DOHH2 (cell line): ENCODE data around the gene THAP3.

Experiments used
- H3F3A ChIP-seq: fragments of 200-600 bp; sonication (generic), shearing (Covaris generic); 2 replicates; pipeline ENCODE4 v1.6.0; 2016; ENCODE audit warnings: antibody characterized with exemption, mild to moderate bottlenecking; ENCODE audit not compliant: control insufficient read depth, insufficient read depth
- H3K27ac ChIP-seq: fragments of 200-600 bp; sonication (generic); 2 replicates; pipeline ENCODE4 v1.5.1; 2014; ENCODE audit warnings: low read depth, mild to moderate bottlenecking, low read length, moderate library complexity
- H3K27me3 ChIP-seq: fragments of 200-600 bp; sonication (generic); 2 replicates; pipeline ENCODE4 v1.6.1; 2014; ENCODE audit warnings: mild to moderate bottlenecking, low read length, mixed read lengths; ENCODE audit not compliant: control insufficient read depth
- H3K36me3 ChIP-seq: fragments of 200-600 bp; sonication (generic); 2 replicates; pipeline ENCODE4 v1.6.1; 2014; ENCODE audit warnings: mild to moderate bottlenecking, low read length, moderate library complexity, mixed read lengths; ENCODE audit not compliant: control insufficient read depth
- H3K4me1 ChIP-seq: fragments of 200-600 bp; sonication (generic); 2 replicates; pipeline ENCODE4 v1.6.1; 2014; ENCODE audit warnings: mild to moderate bottlenecking, low read length, mixed read lengths; ENCODE audit not compliant: control insufficient read depth
- H3K4me2 ChIP-seq: fragments of 200-600 bp; sonication (generic); 2 replicates; pipeline ENCODE4 v1.6.0; 2014; ENCODE audit warnings: mild to moderate bottlenecking, low read length, moderate library complexity
- H3K4me3 ChIP-seq: fragments of 200-600 bp; sonication (generic); 2 replicates; pipeline ENCODE4 v1.5.1; 2014; ENCODE audit warnings: mild to moderate bottlenecking, low read length, mixed read lengths
- H3K79me2 ChIP-seq: fragments of 200-600 bp; sonication (generic); 2 replicates; pipeline ENCODE4 v1.6.1; 2014; ENCODE audit warnings: mild to moderate bottlenecking, low read length, mixed read lengths; ENCODE audit not compliant: control insufficient read depth
- H3K9me2 ChIP-seq: fragments of 200-600 bp; sonication (generic); replicated peaks from 2 replicates; pipeline ENCODE4 v1.6.1; 2014; ENCODE audit warnings: mild to moderate bottlenecking, low read length, mixed read lengths; ENCODE audit not compliant: control insufficient read depth
- H3K9me3 ChIP-seq: fragments of 200-600 bp; sonication (generic); 2 replicates; pipeline ENCODE4 v1.6.1; 2014; ENCODE audit warnings: antibody characterized with exemption, low read length, mixed read lengths; ENCODE audit not compliant: control insufficient read depth, insufficient read depth
- H4K20me1 ChIP-seq: fragments of 200-600 bp; sonication (generic); 2 replicates; pipeline ENCODE4 v1.6.0; 2014; ENCODE audit warnings: low read depth, mild to moderate bottlenecking, antibody characterized with exemption, low read length, moderate library complexity; ENCODE audit not compliant: control insufficient read depth, insufficient read depth
- EZH2phosphoT487 ChIP-seq: fragments of 200-600 bp; sonication (generic); IDR thresholded peaks from 2 replicates; pipeline ENCODE4 v1.6.1; 2017; ENCODE audit warnings: borderline replicate concordance, mild to moderate bottlenecking, antibody characterized with exemption, low read length, moderate library complexity, mixed read lengths
- TF ChIP-seq, protein P1 (sequence below): fragments of 200-600 bp; sonication (generic); IDR thresholded peaks from one replicate; pipeline ENCODE4 v1.5.1; 2014; ENCODE audit warnings: antibody characterized with exemption, mild to moderate bottlenecking, low read depth, low read length; ENCODE audit not compliant: poor library complexity, severe bottlenecking

THAP3 gene

DNA sequence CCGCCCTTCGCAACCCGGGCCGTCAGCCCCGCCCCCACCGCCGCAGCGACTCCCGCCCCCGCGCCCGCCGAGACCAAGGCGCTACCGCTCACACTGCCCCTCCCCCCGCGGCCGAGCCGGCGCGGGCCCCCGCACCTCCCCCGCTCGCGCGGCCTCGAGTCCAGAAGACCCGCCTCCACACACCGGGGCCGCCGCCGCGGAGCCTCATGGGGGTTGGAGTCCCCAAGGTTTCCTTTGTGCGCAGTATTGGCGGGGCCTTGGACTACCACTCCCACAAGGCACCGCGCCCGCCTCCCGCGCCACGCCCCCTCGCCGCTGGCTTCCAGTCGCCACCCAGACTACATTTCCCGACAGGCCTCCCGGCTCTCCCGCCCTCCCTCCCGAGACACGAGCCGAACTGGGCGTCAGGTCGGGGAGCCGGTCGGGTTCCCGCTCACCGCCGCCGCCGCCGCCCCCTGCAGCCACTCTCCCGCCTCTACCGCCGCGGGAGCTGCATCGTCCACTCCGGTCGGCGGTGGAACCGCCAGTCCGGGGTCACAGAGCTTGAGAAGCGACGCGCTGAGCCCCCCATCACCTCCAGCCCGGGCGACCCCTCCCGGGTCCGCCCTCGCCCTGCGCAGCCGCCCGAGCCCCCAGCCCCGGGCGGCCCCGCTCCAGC lies 11.2 kb upstream of the THAP3 start, which contains the start of gene PHF13:
TSS of gene PHF13 (plus strand) at position 371 of the 658 bp plus-strand sequence. CDS start 336 bp downstream, outside the sequence.
- H4K20me1 ChIP-seq: 0 out of 2 replicates have a peak, but pooled peaks cover 4% of the 10 kb centered on the region
- peak within 1 kb of the TSS; percentile 97 for H3K4me2 ChIP-seq
- H3K4me3 ChIP-seq: peak within 1 kb of the TSS; percentile 84
- H3K36me3 ChIP-seq: peaks cover 11% of the 10 kb centered on the region
- no peaks in the 10 kb centered on the region for H3K9me3 ChIP-seq
- H3K27ac ChIP-seq: peak within 1 kb of the TSS; percentile 32; the same call in 1 of the 2 replicates
- TF ChIP-seq EZH2phosphoT487: no peak
- TF ChIP-seq, protein P1, sequence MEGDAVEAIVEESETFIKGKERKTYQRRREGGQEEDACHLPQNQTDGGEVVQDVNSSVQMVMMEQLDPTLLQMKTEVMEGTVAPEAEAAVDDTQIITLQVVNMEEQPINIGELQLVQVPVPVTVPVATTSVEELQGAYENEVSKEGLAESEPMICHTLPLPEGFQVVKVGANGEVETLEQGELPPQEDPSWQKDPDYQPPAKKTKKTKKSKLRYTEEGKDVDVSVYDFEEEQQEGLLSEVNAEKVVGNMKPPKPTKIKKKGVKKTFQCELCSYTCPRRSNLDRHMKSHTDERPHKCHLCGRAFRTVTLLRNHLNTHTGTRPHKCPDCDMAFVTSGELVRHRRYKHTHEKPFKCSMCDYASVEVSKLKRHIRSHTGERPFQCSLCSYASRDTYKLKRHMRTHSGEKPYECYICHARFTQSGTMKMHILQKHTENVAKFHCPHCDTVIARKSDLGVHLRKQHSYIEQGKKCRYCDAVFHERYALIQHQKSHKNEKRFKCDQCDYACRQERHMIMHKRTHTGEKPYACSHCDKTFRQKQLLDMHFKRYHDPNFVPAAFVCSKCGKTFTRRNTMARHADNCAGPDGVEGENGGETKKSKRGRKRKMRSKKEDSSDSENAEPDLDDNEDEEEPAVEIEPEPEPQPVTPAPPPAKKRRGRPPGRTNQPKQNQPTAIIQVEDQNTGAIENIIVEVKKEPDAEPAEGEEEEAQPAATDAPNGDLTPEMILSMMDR: no peak
- H3K79me2 ChIP-seq: peaks cover 36% of the 10 kb centered on the region
- H3F3A ChIP-seq: peaks cover 2% of the 10 kb centered on the region; the same call in 1 of the 2 replicates
- no peaks in the 10 kb centered on the region for H3K9me2 ChIP-seq
- peaks cover 5% of the 10 kb centered on the region for H3K27me3 ChIP-seq
- peaks cover 17% of the 10 kb centered on the region for H3K4me1 ChIP-seq

DNA sequence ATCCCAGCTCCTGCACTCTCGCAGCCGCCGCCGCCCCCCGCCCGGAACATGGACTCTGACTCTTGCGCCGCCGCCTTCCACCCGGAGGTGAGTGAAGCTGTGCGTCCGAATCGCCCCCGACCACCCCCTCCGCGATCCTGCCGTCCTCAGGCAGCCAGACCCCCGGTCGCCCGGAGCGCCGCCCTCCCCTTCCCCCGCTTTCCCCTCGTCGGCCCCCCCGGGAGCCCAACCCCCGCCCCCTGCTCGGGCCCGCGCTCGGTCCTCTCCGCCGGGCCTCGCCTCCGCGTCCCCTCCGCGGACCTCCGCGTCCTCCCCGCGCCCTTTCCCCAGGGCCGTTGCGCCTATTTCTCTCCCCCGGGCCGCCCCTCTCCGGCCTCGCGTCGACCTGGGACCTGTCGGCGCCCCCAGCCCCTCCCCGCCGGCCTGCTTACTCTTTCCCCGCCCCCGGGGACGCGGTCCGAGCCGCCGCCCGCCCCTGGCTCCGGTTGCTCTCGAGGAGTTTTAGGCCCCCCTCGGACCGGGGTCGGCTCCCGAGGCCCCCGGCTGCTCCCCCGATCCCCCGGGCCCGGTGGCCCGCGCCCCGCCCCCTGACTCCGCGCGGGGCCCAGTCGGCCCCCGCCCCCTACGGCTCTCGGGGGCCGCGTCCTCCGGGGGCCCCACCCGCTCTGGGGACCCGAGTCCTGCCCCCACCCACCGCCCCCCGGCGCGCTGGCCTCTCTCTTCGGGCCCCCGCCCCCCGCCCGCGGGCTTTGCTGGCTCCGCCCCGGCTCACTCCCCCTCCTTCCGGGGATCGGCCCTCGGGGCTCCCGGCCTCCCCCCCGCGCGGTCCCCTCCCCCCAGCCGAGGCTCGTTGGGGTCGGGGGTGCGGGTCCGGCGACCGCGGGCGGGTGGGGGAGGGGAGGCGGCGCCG lies 10.4 kb upstream of the THAP3 start:
- Histone ChIP-seq H3K27me3 (peaks cover 5% of the 10 kb centered on the region), H4K20me1 (0 out of 2 replicates have a peak, but pooled peaks cover 4% of the 10 kb centered on the region), H3K4me3 (peak overlapping the region; percentile 84), H3K4me1 (peaks cover 16% of the 10 kb centered on the region), H3K36me3 (peaks cover 16% of the 10 kb centered on the region), H3K27ac (peak overlapping the region; percentile 32; the same call in 1 of the 2 replicates), H3K9me2 (no peaks in the 10 kb centered on the region), H3K4me2 (peak overlapping the region; percentile 69), H3K9me3 (no peaks in the 10 kb centered on the region), H3K79me2 (peaks cover 36% of the 10 kb centered on the region), H3F3A (peaks cover 2% of the 10 kb centered on the region; the same call in 1 of the 2 replicates)
- TF ChIP-seq, protein P1: no peak
- no peak for TF ChIP-seq EZH2phosphoT487

DNA sequence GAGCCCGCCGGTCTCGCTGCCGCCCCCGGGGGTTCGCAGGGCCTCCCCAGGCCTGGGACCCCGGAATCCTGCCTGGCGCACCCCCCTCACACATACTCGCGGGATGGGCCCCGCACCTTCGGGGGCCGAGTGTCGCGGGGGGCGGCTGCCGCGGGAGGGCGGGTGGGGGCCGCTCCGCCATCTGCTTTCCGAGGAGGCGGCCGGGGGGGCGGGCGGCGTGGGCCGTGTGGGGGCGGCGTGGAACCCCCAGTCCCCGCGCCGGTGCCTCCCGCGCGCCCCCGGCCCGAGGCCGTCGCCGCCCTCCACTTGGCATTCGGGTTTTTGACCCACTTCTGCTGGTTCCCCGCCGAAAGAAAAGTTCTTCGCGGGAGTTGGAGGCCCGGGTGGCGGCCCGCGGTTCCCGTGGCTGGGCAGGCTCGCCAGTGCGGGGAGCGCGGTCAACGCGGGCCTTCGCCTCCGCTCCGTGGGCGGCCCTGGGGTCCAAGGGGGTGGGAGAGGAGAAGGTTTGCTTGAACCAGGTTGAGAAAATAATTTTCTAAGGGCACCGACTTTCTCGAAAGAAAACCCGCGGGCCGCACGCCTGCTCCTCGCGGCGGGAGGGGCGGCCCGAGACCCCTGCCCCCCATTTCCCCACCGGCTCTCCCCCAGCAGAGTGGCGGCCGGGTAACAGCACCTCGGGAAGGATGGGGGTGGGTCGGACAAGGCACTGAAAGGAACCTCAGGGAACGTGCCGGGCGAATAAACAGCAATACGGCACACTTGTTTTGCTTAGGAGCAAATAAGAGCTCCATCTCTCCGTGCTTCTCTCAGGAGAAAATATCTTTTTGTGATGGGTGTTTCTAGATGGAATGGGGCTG lies 9.5 kb upstream of the THAP3 start:
- peaks cover 13% of the 10 kb centered on the region for H3K4me1 ChIP-seq
- H3K9me3 ChIP-seq: no peaks in the 10 kb centered on the region
- no peak overlapping the region for H3K27ac ChIP-seq
- H3K36me3 ChIP-seq: peaks cover 23% of the 10 kb centered on the region
- H3K4me2 ChIP-seq: peak overlapping the region; percentile 57
- H3K79me2 ChIP-seq: peaks cover 36% of the 10 kb centered on the region
- H3K4me3 ChIP-seq: peak overlapping the region; percentile 84
- TF ChIP-seq, protein P1: no peak
- TF ChIP-seq EZH2phosphoT487: no peak
- 0 out of 2 replicates have a peak, but pooled peaks cover 4% of the 10 kb centered on the region for H4K20me1 ChIP-seq
- H3F3A ChIP-seq: peaks cover 2% of the 10 kb centered on the region; the same call in 1 of the 2 replicates
- no peaks in the 10 kb centered on the region for H3K9me2 ChIP-seq
- H3K27me3 ChIP-seq: peaks cover 5% of the 10 kb centered on the region
